DND-41 (cell line): ENCODE results near the gene BOLA2.
"Not testable (repeated sequence)": the region's sequence is repeated elsewhere in the genome, so short reads cannot be mapped to it uniquely, and the experiment has no call there.

Experiments used
- EZH2 ChIP-seq: IDR thresholded peaks from 3 replicates; pipeline ENCODE4 v1.6.1; 2012; ENCODE audit warnings: borderline replicate concordance, low read depth, mild to moderate bottlenecking, moderate library complexity, low read length, inconsistent platforms; ENCODE audit not compliant: severe bottlenecking
- TF ChIP-seq, protein P1 (sequence below): IDR thresholded peaks from 2 replicates; pipeline ENCODE4 v1.5.1; 2012; ENCODE audit warnings: borderline replicate concordance, low read length, moderate library complexity, mild to moderate bottlenecking; ENCODE audit not compliant: poor library complexity, severe bottlenecking; ENCODE audit errors: extremely low read depth

DNA sequence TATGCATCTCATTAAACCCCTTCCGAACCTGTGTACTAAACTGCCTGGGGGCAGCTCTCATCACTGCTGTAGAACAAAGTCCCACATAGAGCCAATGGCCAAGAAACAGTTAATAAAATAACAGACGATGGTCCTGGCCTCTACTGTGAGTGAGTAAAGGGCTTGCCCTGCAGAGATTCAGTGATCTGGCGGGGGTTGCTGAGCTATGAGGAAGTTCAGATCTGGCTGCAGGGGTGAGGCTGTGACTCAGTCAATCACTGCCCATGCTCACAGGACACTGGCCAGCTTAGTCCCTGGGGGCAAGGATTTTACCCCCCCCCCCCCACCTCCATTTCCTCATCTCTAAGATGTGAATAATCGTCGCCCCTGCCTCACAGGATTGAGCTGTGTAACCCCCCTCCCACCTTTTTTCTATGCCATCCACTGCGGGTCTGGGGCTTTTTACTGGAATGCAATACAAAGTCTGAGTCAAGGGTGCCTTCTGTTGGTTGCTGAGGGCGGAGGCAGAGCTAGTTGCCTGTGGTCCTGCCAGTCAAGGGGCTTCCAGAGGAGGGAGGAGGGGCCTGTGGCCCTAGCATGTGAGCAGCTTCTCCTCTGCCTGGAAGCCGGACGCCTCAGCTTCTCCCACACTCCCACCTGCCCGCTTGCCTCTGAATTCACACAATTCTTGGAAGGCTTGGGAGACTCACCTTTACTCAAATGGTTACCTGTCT, 13.7 kb upstream of the BOLA2 start:
- TF ChIP-seq, protein P1, sequence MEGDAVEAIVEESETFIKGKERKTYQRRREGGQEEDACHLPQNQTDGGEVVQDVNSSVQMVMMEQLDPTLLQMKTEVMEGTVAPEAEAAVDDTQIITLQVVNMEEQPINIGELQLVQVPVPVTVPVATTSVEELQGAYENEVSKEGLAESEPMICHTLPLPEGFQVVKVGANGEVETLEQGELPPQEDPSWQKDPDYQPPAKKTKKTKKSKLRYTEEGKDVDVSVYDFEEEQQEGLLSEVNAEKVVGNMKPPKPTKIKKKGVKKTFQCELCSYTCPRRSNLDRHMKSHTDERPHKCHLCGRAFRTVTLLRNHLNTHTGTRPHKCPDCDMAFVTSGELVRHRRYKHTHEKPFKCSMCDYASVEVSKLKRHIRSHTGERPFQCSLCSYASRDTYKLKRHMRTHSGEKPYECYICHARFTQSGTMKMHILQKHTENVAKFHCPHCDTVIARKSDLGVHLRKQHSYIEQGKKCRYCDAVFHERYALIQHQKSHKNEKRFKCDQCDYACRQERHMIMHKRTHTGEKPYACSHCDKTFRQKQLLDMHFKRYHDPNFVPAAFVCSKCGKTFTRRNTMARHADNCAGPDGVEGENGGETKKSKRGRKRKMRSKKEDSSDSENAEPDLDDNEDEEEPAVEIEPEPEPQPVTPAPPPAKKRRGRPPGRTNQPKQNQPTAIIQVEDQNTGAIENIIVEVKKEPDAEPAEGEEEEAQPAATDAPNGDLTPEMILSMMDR = not testable (repeated sequence)
- TF ChIP-seq EZH2 = not testable (repeated sequence)
